EL (cell line): ENCODE data around the gene SMPDL3A.

Experiments used
- DNase-seq: peaks from one replicate; pipeline ENCODE4 v3.0.0-alpha.2; 2016

The SMPDL3A gene

DNA sequence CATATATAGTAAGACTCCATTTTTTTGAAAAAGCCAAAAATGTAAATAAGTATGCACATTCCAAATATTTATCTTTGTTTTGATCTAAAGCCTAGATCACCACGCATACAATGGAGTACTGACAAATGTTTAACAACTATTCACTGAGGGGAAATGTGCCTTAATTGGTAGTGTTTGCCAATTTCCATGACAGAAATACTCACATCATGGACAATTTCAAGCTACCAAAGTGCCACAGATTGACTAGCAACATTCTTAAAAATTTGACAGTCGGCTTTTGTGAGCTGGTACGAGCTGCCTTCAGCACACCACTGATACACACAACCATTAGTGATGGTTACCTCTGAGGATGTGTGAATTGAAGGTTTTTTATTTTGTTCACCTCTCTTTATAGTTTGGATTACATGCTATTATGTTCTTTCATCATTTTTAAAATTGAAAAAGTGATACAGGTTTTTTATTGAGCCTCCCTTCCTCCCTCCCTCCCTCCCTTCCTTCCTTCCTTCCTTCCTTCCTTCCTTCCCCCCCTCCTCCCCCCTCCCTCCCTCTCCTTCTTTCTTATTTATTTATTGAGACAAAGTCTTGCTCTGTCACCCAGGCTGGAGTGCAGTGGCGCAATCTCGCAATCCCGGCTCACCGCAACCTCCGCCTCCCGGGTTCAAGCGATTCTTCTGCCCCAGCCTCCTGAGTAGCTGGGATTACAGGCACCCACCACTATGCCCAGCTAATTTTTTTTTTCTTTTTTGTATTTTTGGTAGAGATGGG is 19.2 kb downstream of the SMPDL3A start:
- DNase-seq: no peak

DNA sequence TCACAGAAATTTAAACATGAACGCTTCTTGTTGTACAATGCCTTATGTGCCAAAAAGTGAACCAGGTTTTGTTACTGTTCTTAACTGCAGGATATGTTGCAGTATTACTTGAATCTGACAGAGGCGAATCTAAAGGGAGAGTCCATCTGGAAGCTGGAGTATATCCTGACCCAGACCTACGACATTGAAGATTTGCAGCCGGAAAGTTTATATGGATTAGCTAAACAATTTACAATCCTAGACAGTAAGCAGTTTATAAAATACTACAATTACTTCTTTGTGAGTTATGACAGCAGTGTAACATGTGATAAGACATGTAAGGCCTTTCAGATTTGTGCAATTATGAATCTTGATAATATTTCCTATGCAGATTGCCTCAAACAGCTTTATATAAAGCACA is 19.9 kb downstream of the SMPDL3A start:
- no peak for DNase-seq

DNA sequence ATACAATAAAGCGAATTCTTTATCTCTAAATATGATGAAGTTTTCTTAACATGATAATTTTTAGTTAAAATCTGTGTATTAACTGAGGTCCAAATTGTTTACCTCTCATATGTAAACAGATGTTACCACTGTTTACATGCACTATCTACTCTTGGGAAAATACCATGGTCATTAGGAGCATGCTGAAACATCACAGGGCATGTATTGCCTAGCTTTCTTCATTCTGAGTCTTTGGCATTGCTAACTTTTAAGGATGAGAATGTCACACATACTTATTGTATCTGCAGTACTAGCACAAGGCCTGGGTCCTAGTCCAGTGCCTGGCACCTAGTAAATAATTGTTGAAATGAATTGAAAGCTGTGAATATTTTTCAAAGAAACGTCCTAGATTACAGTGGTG is 20.6 kb downstream of the SMPDL3A start:
- no peak for DNase-seq

DNA sequence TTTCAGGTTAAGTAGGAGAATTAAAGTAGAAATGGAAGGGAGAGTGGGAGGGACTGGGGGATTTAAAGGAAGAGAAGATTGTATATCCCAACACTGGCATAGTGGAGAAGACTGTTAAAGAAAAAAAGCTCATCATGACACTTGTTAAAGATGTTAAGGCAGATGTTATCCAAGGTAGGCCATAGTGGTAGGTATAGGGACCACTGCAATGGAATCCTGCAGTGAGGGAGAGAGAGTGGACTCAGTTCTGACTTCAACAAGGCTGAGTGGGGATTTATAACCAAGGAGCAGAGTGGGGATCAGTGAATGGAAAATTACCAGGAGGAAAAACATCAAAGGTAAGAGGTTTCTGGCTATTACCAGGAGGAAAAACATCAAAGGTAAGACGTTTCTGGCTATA is 21.1 kb downstream of the SMPDL3A start:
- no peak for DNase-seq

DNA sequence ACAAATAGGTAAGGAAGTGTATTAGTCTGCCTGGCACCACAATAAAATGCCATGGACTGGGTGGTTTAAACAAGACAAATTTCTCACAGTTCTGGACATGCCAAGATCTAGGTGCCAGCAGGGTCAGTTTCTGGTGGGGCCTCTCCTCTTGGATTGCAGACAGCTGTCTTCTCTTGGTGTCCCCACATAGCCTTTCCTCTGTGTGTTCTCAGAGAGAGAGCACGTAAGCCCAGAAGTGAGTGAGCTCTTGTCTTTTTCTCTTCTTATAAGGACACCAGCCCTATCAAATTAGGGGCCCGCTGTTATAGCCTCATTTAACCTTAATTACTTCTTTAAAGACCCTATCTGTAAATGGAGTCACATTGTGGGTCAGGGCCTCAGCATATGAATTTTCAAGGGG is 28.3 kb downstream of the SMPDL3A start:
- DNase-seq: no peak

DNA sequence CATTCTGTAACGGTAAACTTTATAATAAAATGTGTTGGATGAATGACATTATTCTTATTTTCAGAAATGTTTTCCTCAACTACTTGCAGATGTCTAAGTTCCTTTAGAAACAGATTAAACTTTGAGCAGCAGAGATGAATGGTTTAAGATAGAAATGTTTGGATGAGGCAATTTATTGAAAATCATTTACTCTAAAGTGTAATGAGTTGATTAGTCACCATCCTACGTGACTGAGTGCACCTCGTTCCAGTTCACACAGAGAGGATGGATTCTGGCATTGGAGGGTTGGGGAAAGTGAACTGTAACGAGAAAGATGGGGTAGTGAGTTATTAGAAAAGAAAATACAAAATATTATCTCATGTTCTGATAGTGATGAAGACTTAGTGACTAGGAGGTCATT is 28.7 kb downstream of the SMPDL3A start:
- no peak for DNase-seq

DNA sequence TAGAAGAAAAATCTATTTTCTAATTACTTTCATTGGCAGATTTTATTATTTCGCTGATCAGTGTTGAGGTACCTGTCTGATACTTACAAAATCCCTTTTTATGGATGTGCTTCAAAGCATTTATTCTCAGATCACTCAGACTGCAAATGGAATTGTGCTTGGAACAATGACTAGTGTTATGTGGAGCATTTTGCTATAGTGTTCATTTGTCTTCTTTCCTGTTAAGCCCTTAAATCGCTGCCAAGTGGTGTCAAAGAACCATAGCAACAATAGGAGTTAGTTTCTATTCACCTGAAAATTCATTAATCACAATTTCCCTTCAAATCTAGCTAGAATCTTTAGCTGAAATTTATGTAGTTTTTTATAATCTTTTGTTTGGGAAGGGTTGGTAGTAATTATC is 29.8 kb downstream of the SMPDL3A start:
- DNase-seq: no peak

DNA sequence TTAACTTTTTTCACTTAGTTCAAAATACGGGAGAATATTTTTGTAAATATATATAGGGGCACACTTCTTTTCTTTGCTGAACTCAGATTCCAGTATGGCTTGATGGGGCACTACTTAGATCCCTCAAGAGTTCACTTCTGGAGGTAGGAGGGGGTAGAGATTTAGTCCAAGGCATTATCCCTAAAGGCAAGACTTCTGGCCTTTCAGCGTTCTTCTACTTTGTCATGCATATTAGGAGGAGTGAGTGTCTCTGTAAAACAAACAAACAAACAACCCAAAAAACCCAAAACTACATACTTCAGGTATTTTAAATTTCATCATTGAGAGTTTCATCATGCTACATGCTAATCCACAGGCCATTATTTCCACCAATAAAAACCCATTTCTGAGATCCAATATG is 32.0 kb downstream of the SMPDL3A start:
- DNase-seq: no peak

DNA sequence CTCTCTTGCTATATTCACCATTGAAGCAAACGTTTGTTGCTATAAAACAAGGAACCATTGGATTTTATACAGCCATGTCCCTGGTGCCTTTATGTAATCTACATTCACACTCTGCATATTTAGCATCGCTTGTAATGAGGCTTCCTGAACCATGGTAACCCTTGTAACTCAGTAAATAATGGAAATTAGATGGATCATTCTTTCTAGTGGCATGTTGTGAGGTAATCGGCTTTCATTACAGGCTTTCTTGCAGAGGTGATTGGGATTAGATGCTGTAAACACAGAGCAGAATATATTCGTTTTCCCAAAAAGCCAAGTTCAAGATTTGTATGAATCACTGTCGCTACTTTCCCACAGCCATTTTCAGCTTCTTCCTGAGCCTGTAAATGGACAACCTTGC is 36.1 kb downstream of the SMPDL3A start:
- DNase-seq: no peak

DNA sequence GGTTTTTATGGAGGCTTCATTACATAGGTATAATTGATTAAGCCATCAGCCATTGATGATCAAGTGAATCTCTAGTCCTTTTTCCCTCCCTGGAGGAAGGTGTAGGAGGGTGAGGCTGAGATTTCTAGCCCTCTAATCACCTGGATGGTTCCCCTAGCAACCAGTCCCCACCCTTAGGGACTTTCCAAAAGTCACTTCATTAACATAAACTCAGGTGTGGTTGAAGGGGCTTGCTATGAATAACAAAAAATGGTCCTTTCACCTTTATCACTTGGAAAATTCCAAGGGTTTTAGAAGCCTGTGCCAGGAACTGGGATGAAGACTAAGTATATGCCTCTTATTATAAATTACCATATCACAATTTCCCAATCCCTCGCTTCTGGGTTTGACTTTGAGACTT is 40.4 kb downstream of the SMPDL3A start:
- no peak for DNase-seq

DNA sequence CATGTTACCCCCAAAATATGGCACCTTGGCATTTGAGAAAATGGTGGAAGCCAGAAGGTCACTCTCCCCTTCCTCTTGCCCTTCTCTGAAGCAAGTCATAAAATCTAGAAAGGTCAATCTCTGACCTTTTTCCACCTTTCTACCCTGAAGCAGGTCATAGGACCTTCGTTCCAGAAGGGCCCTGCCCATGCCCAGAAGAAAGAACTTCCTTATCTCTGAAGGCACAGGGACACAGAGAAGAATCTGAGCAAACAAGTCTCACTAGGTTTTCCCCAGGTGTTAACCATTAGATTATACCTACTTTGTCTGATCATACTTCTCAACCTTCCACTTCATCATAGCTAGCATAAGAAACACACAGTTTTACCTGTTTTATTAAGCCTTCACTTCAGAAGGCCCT is 42.5 kb downstream of the SMPDL3A start:
- no peak for DNase-seq

DNA sequence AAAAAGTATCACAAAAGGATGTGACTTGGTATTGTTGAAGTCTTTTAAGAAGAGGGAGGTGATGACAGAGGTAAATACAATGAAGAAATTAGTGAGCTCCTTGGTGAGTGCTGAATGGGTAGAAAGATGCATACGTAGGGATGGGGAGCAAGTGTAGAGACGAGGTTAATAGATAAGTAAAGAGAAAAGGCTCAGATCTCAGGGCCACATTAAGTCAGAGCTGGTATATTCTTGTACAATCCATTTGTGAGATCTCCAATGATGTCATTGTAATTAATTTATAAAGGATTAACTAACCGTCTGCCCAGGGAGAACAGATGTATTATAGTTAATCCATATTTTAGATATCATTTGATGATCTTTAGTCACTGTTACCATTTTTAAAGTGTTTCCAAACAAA is 43.4 kb downstream of the SMPDL3A start:
- no peak for DNase-seq

DNA sequence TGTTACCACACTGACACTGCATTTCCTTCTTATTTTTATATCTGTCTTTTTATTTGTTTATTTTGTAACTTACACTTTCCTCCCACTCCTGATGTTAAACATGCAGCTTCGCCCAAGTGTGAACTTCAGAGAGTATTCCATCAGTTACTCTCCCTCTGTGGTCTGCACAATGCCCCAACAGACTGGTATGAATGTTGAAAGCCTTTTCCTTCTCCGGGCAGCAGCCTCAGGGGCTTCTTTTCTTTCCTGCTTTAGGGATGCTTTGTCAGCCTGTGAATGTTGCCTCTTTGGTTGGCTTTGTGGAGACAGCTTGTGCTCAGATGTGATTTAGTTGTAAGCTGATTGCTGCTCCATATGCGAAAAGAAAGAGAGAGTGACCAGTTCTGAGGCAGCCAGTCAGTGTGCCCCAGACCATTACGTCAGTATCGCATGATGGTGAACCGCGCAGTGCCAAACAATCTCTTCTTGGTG is 44.0 kb downstream of the SMPDL3A start:
- DNase-seq: no peak

DNA sequence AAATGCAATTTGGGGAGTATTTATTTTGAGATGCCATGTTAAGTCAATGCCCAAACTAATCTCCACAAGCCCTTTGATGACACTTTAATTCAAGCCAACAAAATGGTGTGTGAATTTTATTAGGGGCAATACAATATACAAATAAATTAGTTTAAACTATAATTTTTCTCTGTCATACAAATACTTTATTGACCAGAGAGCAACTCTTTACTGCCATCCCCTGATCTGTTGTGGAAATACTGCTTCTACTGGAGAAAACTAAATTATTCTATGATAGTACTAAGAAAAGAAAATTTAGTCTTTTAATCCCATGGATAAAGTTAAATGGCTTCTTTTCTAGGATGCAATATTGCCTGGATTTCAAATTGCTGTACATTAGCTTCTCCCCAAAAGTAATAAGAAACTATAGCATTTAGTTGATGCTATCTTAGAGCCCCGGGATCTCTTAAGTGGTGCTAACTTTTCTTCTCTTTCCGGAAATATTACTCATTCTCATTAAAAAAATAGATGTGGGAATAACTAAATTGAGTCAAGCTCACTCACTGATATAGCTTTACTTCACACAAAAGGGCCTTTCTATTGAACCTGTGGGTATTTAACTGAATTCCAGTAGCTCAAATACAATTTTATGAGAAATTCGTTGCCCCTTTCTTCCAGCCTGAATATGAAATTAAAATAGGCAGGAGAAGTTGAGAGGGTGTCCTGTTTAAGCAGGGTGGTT is 49.2 kb downstream of the SMPDL3A start:
- no peak for DNase-seq

DNA sequence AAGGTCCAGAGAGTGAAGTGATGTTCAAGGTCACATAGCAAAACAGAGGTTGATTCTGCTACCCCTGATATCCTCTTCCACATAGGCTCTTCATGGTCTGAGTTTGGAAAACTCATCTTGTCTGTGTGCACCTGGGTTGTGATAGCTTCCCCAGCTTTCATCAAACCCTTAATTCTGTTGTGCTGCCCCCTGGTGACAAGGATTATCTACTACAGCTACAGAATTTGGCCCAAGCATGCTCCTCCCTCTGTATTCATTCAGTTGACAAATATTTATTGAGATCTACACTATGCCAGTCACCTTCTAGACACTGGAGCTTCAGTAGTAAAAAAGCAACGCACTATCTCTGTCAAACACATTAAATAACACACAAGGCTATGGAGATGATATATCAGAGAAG is 50.4 kb downstream of the SMPDL3A start:
- DNase-seq: peak; percentile 55

DNA sequence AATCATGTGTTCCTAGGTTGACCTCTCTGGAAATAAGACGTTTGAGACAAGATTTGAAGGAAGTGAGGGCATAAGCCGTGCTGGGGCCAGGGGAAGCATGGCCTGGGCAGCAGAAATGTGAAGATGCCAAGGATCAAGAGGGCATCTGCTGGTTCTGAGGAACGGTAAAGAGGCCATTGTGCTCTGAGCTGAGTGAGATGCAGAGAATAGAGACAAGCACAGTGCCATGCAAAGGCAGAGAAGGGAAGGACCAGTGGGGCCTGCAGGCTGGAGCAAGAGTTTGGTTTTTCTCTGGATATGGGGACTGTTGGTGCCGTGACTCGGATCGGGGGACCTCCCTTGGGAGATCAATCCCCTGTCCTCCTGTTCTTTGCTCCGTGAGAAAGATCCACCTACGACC is 50.8 kb downstream of the SMPDL3A start:
- no peak for DNase-seq

DNA sequence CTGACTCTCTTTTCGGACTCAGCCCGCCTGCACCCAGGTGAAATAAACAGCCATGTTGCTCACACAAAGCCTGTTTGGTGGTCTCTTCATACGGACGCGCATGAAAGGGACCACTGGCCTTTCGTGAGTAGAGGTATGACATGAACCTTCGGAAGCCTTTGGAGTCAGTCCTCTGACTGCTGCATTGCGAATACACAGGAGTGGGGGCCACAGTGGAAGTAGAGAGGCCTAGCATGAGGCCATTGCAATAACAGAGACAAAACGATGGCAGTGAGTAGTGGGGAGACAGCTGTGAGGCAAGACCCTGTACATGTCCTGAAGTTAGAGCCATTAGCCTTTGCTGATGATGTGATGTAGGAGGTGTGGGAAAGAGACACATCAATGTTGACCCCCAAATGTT is 56.4 kb downstream of the SMPDL3A start:
- no peak for DNase-seq

DNA sequence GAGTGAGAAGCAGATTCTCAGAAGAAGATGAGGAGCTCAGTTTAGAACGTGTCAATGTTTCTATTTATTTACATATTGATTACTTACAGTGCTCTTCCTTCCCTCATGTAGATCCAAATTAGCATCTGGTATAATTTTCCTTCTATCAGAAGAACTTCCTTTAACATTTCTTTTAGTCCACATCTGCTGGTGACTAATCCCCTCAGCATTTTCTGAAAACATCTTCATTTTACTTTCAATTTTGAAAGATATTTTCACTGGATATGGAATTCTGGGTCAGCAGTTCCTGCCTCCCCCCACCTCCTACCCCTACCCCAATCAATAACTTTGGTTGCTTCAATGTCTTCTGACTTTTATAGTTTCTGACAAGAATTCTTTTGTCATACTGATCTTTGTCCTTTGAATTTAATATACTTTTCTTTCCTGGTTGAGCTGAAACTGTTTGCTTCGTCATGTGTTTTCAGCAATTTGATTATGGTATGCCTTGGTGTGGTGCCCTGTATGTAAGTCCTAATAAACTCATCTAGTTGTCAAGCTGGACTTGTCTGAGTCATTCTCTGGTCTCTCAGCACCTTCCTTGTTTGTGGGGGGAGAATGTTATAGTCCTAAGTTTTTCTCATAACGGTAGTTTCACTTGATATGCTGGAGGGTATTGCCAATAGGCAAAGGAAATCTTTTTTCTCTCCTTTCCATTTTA is 57.0 kb downstream of the SMPDL3A start:
- DNase-seq: peak; percentile 47

DNA sequence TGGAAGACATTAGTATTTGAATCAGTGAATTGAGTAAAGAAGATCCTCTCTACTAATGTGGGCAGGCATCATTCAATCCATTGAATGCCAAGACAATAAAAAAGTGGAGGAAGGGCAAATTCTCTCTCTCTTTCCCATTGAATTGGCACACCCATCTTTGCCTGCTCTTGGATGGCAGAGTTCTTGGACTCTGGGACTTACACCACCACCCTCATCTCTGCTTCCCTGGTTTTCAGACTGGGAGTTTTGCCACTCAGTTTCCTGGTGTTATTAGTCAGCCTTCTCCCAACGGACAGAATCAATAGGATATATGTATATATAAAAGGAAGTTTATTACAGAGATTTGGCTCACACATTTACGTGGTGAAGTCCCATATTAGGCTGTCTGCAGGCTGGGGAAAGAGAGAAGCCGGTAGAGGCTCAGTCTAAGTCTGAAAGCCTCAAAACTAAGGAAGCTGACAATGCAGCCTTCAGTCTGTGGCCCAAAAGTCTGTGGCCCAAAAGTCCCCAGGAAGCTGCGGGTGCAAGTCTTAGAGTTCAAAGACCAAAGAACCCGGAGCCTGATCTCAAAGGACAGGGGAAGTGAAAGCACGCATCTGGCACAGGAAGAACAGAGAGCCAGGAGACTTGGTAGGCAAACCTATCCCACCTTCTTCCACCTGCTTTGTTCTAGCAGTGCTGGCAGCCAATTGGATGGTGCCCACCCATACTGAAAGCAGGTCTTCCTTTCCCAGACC is 64.4 kb downstream of the SMPDL3A start:
- DNase-seq: no peak
